HEK293 (cell line): ENCODE measurements around the gene STARD10.

Source experiments
- CTCF ChIA-PET: fragments of 350-600 bp; formaldehyde crosslinking; extraction: SDS; loops from one replicate; lab custom pipeline; 2021; ENCODE audit warnings: antibody characterized with exemption; lab: Yijun Ruan, JAX
- POLR2A ChIA-PET: fragments of 300-600 bp; formaldehyde crosslinking; extraction: SDS; loops from one replicate; lab custom pipeline; 2020; ENCODE audit warnings: antibody characterized with exemption, inconsistent platforms; lab: Yijun Ruan, JAX
- H3K27ac ChIP-seq: fragments of 200-500 bp; sonication (Bioruptor generic); 2 replicates; pipeline ENCODE4 v1.5.1; 2014; ENCODE audit warnings: low read depth, low read length, control low read depth, inconsistent platforms; ENCODE audit errors: extremely low read depth
- H3K36me3 ChIP-seq, 2 experiments: fragments of 200-500 bp in 1 of 2; sonication (Bioruptor generic) in 1 of 2; 1 replicate in 1 of 2; 2 replicates in 1 of 2; pipeline ENCODE4 v1.5.1; 2014 to 2017; ENCODE audit warnings: inconsistent platforms in 2 of 2, low read length in 2 of 2; ENCODE audit not compliant: control insufficient read depth in 2 of 2, insufficient read depth in 1 of 2
- H3K4me1 ChIP-seq: fragments of 200-500 bp; sonication (Bioruptor generic); 2 replicates; pipeline ENCODE4 v1.5.1; 2014; ENCODE audit warnings: mild to moderate bottlenecking, low read length, inconsistent platforms; ENCODE audit not compliant: control insufficient read depth, insufficient read depth
- H3K4me3 ChIP-seq: 2 replicates; pipeline ENCODE4 v1.5.1; 2011; ENCODE audit warnings: low read depth, mild to moderate bottlenecking, control low read depth, low read length, moderate library complexity
- H3K9me3 ChIP-seq: fragments of 200-500 bp; sonication (Bioruptor generic); 2 replicates; pipeline ENCODE4 v1.5.1; 2014; ENCODE audit warnings: low read depth, low read length, inconsistent platforms; ENCODE audit not compliant: control insufficient read depth, insufficient read depth
- EGR2 ChIP-seq: fragments of 450-650 bp; formaldehyde crosslinking; IDR thresholded peaks from 2 replicates; pipeline ENCODE4 v1.5.1; 2016; ENCODE audit warnings: low read depth, missing biosample characterization, missing genetic modification characterization
- GLIS2 ChIP-seq: fragments of 450-650 bp; formaldehyde crosslinking; IDR thresholded peaks from 2 replicates; pipeline ENCODE4 v1.5.1; 2016; ENCODE audit warnings: missing biosample characterization, missing genetic modification characterization
- KLF1 ChIP-seq: fragments of 450-650 bp; formaldehyde crosslinking; IDR thresholded peaks from 2 replicates; pipeline ENCODE4 v1.5.1; 2016; ENCODE audit warnings: missing biosample characterization, missing genetic modification characterization
- KLF17 ChIP-seq: fragments of 450-650 bp; formaldehyde crosslinking; IDR thresholded peaks from 2 replicates; pipeline ENCODE4 v1.5.1; 2016; ENCODE audit warnings: missing biosample characterization, missing genetic modification characterization
- KLF8 ChIP-seq: fragments of 450-650 bp; formaldehyde crosslinking; IDR thresholded peaks from 2 replicates; pipeline ENCODE4 v1.5.1; 2016; ENCODE audit warnings: missing biosample characterization, missing genetic modification characterization
- PRDM2 ChIP-seq: fragments of 450-650 bp; formaldehyde crosslinking; IDR thresholded peaks from 2 replicates; pipeline ENCODE4 v1.5.1; 2016; ENCODE audit warnings: missing biosample characterization, missing genetic modification characterization, borderline replicate concordance
- TCF7L2 ChIP-seq: IDR thresholded peaks from 2 replicates; pipeline ENCODE4 v1.6.1; 2011; ENCODE audit warnings: low read depth, mild to moderate bottlenecking, inconsistent platforms, low read length, moderate library complexity, borderline replicate concordance
- ZBTB17 ChIP-seq: fragments of 450-650 bp; formaldehyde crosslinking; IDR thresholded peaks from 2 replicates; pipeline ENCODE4 v1.5.1; 2016; ENCODE audit warnings: missing biosample characterization, missing genetic modification characterization
- ZBTB48 ChIP-seq: fragments of 450-650 bp; formaldehyde crosslinking; IDR thresholded peaks from 2 replicates; pipeline ENCODE4 v1.5.1; 2016; ENCODE audit warnings: missing biosample characterization, missing genetic modification characterization
- ZFHX2 ChIP-seq: fragments of 450-650 bp; formaldehyde crosslinking; conservative IDR thresholded peaks from 2 replicates; pipeline ENCODE4 v1.5.1; 2016; ENCODE audit warnings: missing biosample characterization, missing genetic modification characterization
- ZFP37 ChIP-seq: fragments of 450-650 bp; formaldehyde crosslinking; IDR thresholded peaks from 2 replicates; pipeline ENCODE4 v1.5.1; 2016; ENCODE audit warnings: missing biosample characterization, missing genetic modification characterization
- ZIC2 ChIP-seq: fragments of 450-650 bp; formaldehyde crosslinking; IDR thresholded peaks from 2 replicates; pipeline ENCODE4 v1.5.1; 2016; ENCODE audit warnings: missing biosample characterization, missing genetic modification characterization
- ZNF132 ChIP-seq: fragments of 450-650 bp; formaldehyde crosslinking; IDR thresholded peaks from 2 replicates; pipeline ENCODE4 v1.5.1; 2017; ENCODE audit warnings: missing biosample characterization, missing genetic modification characterization, borderline replicate concordance
- ZNF18 ChIP-seq: fragments of 450-650 bp; formaldehyde crosslinking; IDR thresholded peaks from 2 replicates; pipeline ENCODE4 v1.5.1; 2016; ENCODE audit warnings: missing biosample characterization, missing genetic modification characterization
- ZNF274 ChIP-seq, 2 experiments: fragments of 200-500 bp in 1 of 2; fragments of 450-650 bp in 1 of 2; sonication (Bioruptor generic) in 1 of 2; formaldehyde crosslinking in 1 of 2; IDR thresholded peaks; 2 replicates each; pipeline versions ENCODE4 v1.5.1 to v1.6.1; 2014 to 2016; ENCODE audit warnings: borderline replicate concordance in 1 of 2, inconsistent platforms in 1 of 2, low read length in 1 of 2, missing biosample characterization in 1 of 2, missing genetic modification characterization in 1 of 2
- ZNF335 ChIP-seq: fragments of 450-650 bp; formaldehyde crosslinking; conservative IDR thresholded peaks from 2 replicates; pipeline ENCODE4 v1.5.1; 2016; ENCODE audit warnings: missing biosample characterization, missing genetic modification characterization
- ZNF423 ChIP-seq: fragments of 450-650 bp; formaldehyde crosslinking; IDR thresholded peaks from 2 replicates; pipeline ENCODE4 v1.5.1; 2016; ENCODE audit warnings: missing biosample characterization, missing genetic modification characterization
- ZNF521 ChIP-seq: fragments of 450-650 bp; formaldehyde crosslinking; IDR thresholded peaks from 2 replicates; pipeline ENCODE4 v1.5.1; 2017; ENCODE audit warnings: missing biosample characterization, mild to moderate bottlenecking, missing genetic modification characterization
- ZNF629 ChIP-seq: fragments of 450-650 bp; formaldehyde crosslinking; IDR thresholded peaks from 2 replicates; pipeline ENCODE4 v1.5.1; 2017; ENCODE audit warnings: missing biosample characterization, missing genetic modification characterization
- ZNF707 ChIP-seq: fragments of 450-650 bp; formaldehyde crosslinking; IDR thresholded peaks from 2 replicates; pipeline ENCODE4 v1.5.1; 2016; ENCODE audit warnings: missing biosample characterization, missing genetic modification characterization
- ZNF791 ChIP-seq: fragments of 450-650 bp; formaldehyde crosslinking; IDR thresholded peaks from 2 replicates; pipeline ENCODE4 v1.5.1; 2016; ENCODE audit warnings: missing biosample characterization, missing genetic modification characterization

The STARD10 gene

GRCh38 chr11:72784662-72785061 is 9.2 kb downstream of the STARD10 start (continued):
- TF ChIP-seq KLF17 (tag by site-specific recombination), result no peak
- no peak for TF ChIP-seq ZFP37 (tag by site-specific recombination)
- no peak for TF ChIP-seq ZNF274 (IDR thresholded peaks at IDR 0.05; ENCODE audit: low read length)
- TF ChIP-seq ZNF274 (tag by site-specific recombination; IDR thresholded peaks at IDR 0.05; ENCODE audit: borderline replicate concordance), result no peak

- Histone ChIP-seq H3K4me3 (no peak overlapping the region), H3K27ac (no peak overlapping the region), H3K36me3 (peaks cover 0 to 5% of the 10 kb centered on the region in 2 experiments; a peak in 1 of 3 replicates), H3K4me1 (no peaks in the 10 kb centered on the region), H3K9me3 (no peaks in the 10 kb centered on the region)
- CTCF ChIA-PET, result interaction anchor here (0.5 to 1.9 kb wide), 4 partner anchors 11 to 114 kb away, joined by 3 to 9 read pairs (median 4); partner anchors contain the start of gene STARD10
- POLR2A ChIA-PET, result interaction anchor here (0.8 to 1.8 kb wide), 4 partner anchors 15 to 61 kb away, joined by 3 to 6 read pairs (median 3); no protein-coding TSS in a partner anchor
- peak; percentile 69 for TF ChIP-seq EGR2 (tag by site-specific recombination)
- TF ChIP-seq ZNF707 (tag by site-specific recombination), result no peak
- TF ChIP-seq ZFHX2 (tag by site-specific recombination), result peak; percentile 66
Measured at GRCh38 chr11:72783144-72783905, 10.5 kb downstream of the STARD10 start.

- Histone ChIP-seq H3K27ac (no peak overlapping the region), H3K36me3 (peaks cover 0 to 5% of the 10 kb centered on the region in 2 experiments; a peak in 1 of 3 replicates), H3K4me1 (no peaks in the 10 kb centered on the region), H3K9me3 (no peaks in the 10 kb centered on the region), H3K4me3 (peak overlapping the region; percentile 25; the same call in 1 of the 2 replicates)
- ChIA-PET POLR2A (interaction anchor here (0.7 to 1.8 kb wide), 6 partner anchors 12 to 304 kb away, joined by 3 to 11 read pairs (median 3); partner anchors contain the start of gene STARD10), CTCF (interaction anchor here (0.5 to 1.9 kb wide), 7 partner anchors 12 to 340 kb away, joined by 3 to 9 read pairs (median 4); partner anchors contain the start of gene STARD10)
- no peak for TF ChIP-seq ZNF521
- peak; percentile 79 for TF ChIP-seq ZFHX2 (tag by site-specific recombination)
- TF ChIP-seq GLIS2, result 0 out of 2 replicates have a peak, but pooled peaks have one; percentile 51
- TF ChIP-seq KLF1 (tag by site-specific recombination), result peak; percentile 23; the same call in 1 of the 2 replicates
- TF ChIP-seq PRDM2, result no peak
- TF ChIP-seq ZIC2 (tag by site-specific recombination), result peak; percentile 36; the same call in 1 of the 2 replicates
- TF ChIP-seq ZNF629 (tag by site-specific recombination), result no peak
- peak; percentile 72 for TF ChIP-seq ZNF18 (tag by site-specific recombination)
- TF ChIP-seq ZNF132 (tag by site-specific recombination), result no peak
- TF ChIP-seq ZNF335 (tag by site-specific recombination), result peak; percentile 42; the same call in 1 of the 2 replicates
- TF ChIP-seq KLF8 (tag by site-specific recombination), result 0 out of 2 replicates have a peak, but pooled peaks have one; percentile 28
- TF ChIP-seq TCF7L2, result no peak
- peak; percentile 59 for TF ChIP-seq ZBTB17 (tag by site-specific recombination)
- TF ChIP-seq ZNF791, result no peak
- peak; percentile 8; the same call in 1 of the 2 replicates for TF ChIP-seq ZBTB48
- no peak for TF ChIP-seq ZNF423 (tag by site-specific recombination)
Measured at GRCh38 chr11:72782081-72782920, 11.5 kb downstream of the STARD10 start.
